Measurements from ENCODE around the gene NEK4. TPM values are rescaled to one million over a fixed set of nuclear protein-coding genes. Genes with fewer than 3 reads are reported as not detected.

The NEK4 gene
- total and polyA plus RNA-seq, 2 of the 13 experiments (the other 11 are each of a cell fraction or from before 2014, with no cell fraction given): 16.5 to 38.0 TPM

DNA sequence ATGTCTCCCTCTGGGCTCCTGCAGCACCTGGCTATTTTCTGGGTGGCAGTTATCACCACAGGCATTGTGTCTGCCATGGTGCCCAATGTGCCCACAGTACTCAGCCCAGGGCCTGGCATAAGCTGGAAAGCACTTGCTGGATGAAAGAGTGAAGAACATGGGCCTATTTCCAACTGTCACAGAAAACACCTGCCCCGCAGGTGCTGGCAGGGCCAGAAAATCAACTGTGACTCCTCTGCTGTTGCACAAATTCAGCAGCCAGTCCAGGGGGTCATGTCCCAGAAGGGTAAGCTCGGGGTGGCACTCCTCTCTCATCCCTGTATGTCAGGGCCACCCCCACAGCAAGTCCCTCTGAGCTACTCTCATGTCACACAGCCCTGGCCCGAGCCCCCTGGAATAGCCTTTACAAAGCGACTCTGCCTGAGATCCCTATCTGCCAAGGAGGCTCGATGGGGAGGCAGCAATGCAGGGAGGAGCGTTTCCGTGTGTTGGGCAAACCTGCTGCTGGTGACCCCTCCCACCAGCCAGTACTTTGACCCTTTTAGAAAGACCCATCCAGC, 40.8 kb upstream of the NEK4 start (continued):
- TF ChIP-seq, protein P1, sequence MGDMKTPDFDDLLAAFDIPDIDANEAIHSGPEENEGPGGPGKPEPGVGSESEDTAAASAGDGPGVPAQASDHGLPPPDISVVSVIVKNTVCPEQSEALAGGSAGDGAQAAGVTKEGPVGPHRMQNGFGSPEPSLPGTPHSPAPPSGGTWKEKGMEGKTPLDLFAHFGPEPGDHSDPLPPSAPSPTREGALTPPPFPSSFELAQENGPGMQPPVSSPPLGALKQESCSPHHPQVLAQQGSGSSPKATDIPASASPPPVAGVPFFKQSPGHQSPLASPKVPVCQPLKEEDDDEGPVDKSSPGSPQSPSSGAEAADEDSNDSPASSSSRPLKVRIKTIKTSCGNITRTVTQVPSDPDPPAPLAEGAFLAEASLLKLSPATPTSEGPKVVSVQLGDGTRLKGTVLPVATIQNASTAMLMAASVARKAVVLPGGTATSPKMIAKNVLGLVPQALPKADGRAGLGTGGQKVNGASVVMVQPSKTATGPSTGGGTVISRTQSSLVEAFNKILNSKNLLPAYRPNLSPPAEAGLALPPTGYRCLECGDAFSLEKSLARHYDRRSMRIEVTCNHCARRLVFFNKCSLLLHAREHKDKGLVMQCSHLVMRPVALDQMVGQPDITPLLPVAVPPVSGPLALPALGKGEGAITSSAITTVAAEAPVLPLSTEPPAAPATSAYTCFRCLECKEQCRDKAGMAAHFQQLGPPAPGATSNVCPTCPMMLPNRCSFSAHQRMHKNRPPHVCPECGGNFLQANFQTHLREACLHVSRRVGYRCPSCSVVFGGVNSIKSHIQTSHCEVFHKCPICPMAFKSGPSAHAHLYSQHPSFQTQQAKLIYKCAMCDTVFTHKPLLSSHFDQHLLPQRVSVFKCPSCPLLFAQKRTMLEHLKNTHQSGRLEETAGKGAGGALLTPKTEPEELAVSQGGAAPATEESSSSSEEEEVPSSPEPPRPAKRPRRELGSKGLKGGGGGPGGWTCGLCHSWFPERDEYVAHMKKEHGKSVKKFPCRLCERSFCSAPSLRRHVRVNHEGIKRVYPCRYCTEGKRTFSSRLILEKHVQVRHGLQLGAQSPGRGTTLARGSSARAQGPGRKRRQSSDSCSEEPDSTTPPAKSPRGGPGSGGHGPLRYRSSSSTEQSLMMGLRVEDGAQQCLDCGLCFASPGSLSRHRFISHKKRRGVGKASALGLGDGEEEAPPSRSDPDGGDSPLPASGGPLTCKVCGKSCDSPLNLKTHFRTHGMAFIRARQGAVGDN (CRISPR knock-in tag; IDR thresholded peaks at IDR 0.05): peak; percentile 53
- TF ChIP-seq IKZF4 (CRISPR knock-in tag; IDR thresholded peaks at IDR 0.05; ENCODE audit: borderline replicate concordance, low read depth, not compliant biosample characterization) (no peak), ELF3 (CRISPR knock-in tag; IDR thresholded peaks at IDR 0.05) (peak; percentile 52; the same call in 1 of the 2 replicates), ZNF501 (CRISPR knock-in tag; IDR thresholded peaks at IDR 0.05) (0 out of 2 replicates have a peak, but pooled peaks have one; percentile 34), ZNF207 (IDR thresholded peaks at IDR 0.05; ENCODE audit: borderline replicate concordance) (no peak), ZMYM3 (CRISPR knock-in tag; IDR thresholded peaks at IDR 0.05) (peak; percentile 79), MIER2 (CRISPR knock-in tag; IDR thresholded peaks at IDR 0.05) (no peak), MIXL1 (CRISPR knock-in tag; IDR thresholded peaks at IDR 0.05) (no peak), ZBTB7B (CRISPR knock-in tag; IDR thresholded peaks at IDR 0.05) (peak; percentile 38; the same call in 1 of the 2 replicates), STAT5B (CRISPR knock-in tag; IDR thresholded peaks at IDR 0.05) (no peak), GATAD2A (CRISPR knock-in tag; IDR thresholded peaks at IDR 0.05) (peak; percentile 33; the same call in 1 of the 2 replicates), FOXA3 (CRISPR knock-in tag; IDR thresholded peaks at IDR 0.05) (no peak), ZSCAN25 (CRISPR knock-in tag; IDR thresholded peaks at IDR 0.05) (no peak)
- TF ChIP-seq, protein P2, sequence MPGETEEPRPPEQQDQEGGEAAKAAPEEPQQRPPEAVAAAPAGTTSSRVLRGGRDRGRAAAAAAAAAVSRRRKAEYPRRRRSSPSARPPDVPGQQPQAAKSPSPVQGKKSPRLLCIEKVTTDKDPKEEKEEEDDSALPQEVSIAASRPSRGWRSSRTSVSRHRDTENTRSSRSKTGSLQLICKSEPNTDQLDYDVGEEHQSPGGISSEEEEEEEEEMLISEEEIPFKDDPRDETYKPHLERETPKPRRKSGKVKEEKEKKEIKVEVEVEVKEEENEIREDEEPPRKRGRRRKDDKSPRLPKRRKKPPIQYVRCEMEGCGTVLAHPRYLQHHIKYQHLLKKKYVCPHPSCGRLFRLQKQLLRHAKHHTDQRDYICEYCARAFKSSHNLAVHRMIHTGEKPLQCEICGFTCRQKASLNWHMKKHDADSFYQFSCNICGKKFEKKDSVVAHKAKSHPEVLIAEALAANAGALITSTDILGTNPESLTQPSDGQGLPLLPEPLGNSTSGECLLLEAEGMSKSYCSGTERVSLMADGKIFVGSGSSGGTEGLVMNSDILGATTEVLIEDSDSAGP (CRISPR knock-in tag; IDR thresholded peaks at IDR 0.05; ENCODE audit: borderline replicate concordance): 0 out of 2 replicates have a peak, but pooled peaks have one; percentile 18
- TF ChIP-seq, protein P3, sequence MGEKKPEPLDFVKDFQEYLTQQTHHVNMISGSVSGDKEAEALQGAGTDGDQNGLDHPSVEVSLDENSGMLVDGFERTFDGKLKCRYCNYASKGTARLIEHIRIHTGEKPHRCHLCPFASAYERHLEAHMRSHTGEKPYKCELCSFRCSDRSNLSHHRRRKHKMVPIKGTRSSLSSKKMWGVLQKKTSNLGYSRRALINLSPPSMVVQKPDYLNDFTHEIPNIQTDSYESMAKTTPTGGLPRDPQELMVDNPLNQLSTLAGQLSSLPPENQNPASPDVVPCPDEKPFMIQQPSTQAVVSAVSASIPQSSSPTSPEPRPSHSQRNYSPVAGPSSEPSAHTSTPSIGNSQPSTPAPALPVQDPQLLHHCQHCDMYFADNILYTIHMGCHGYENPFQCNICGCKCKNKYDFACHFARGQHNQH (CRISPR knock-in tag; IDR thresholded peaks at IDR 0.05): 0 out of 2 replicates have a peak, but pooled peaks have one; percentile 13
- TF ChIP-seq, protein P4, sequence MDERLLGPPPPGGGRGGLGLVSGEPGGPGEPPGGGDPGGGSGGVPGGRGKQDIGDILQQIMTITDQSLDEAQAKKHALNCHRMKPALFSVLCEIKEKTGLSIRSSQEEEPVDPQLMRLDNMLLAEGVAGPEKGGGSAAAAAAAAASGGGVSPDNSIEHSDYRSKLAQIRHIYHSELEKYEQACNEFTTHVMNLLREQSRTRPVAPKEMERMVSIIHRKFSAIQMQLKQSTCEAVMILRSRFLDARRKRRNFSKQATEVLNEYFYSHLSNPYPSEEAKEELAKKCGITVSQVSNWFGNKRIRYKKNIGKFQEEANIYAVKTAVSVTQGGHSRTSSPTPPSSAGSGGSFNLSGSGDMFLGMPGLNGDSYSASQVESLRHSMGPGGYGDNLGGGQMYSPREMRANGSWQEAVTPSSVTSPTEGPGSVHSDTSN (CRISPR knock-in tag; IDR thresholded peaks at IDR 0.05): no peak

All from HepG2 (cell line).